HL-60 (cell line): ENCODE results near the gene GSTCD.

Source experiments
- CTCF ChIP-seq: IDR thresholded peaks from one replicate; pipeline ENCODE4 v1.5.1; 2011; ENCODE audit warnings: low read length, control low read depth, inconsistent platforms; ENCODE audit not compliant: insufficient read depth
- POLR2AphosphoS5 ChIP-seq: IDR thresholded peaks from 2 replicates; pipeline ENCODE4 v1.6.1; 2012; ENCODE audit warnings: low read depth

GRCh38 chr4:105822061-105822460 lies 113.5 kb downstream of the GSTCD start:
- no peak for TF ChIP-seq CTCF
- no peak for TF ChIP-seq POLR2AphosphoS5
